ENCODE measurements around the gene TMEM179. TPM values are rescaled to one million over a fixed set of nuclear protein-coding genes. Genes with fewer than 3 reads are reported as not detected.

TMEM179 gene
- total and polyA plus RNA-seq, 2 of the 8 experiments (the other 6 are each of a cell fraction or from before 2014, with no cell fraction given) = 2.9 to 4.0 TPM

- TF ChIP-seq CTCF (IDR thresholded peaks at IDR 0.05; ENCODE audit: control extremely low read depth in 1 of 3, insufficient read depth in 1 of 3, low read depth in 1 of 3, low read length in 3 of 3) (no peak), USF2 (IDR thresholded peaks at IDR 0.05; ENCODE audit: low read length) (no peak), NRF1 (IDR thresholded peaks at IDR 0.05; ENCODE audit: low read depth, low read length) (no peak), EZH2 (IDR thresholded peaks at IDR 0.05; ENCODE audit: low read depth, low read length, severe bottlenecking) (no peak), GTF2F1 (IDR thresholded peaks at IDR 0.05; ENCODE audit: borderline replicate concordance, low read depth, low read length) (no peak), TCF12 (IDR thresholded peaks at IDR 0.05; ENCODE audit: low read depth, low read length) (no peak)
Observed at GRCh38 chr14:104577847-104578301, 26.7 kb downstream of the TMEM179 start (continued).

All from H1 (cell line).